Fibroblast of villous mesenchyme (primary cell): Measurements from ENCODE around the gene TCEA3. TPM values are rescaled to one million over a fixed set of nuclear protein-coding genes. Genes with fewer than 3 reads are reported as not detected.

Experiments used
- DNase-seq: peaks from one replicate; pipeline ENCODE4 v3.0.0-alpha.2; 2010; ENCODE audit warnings: low read depth
- H3K4me3 ChIP-seq: 2 replicates; pipeline ENCODE4 v1.5.1; 2011; ENCODE audit warnings: low read depth, mild to moderate bottlenecking, low read length
- total RNA-seq: library from RNA; depleted of rRNA; stranded (reverse); fragments of >200 nt; gene quantifications from 2 replicates; pipeline ENCODE4 v1.2.3, GENCODE V29; 2012
- TF ChIP-seq, protein P1 (sequence below): IDR thresholded peaks from 2 replicates; pipeline ENCODE4 v1.5.1; 2012; ENCODE audit warnings: low read depth, mild to moderate bottlenecking, low read length; ENCODE audit not compliant: insufficient read depth

TCEA3 gene
- total RNA-seq, 1 donor: 8.6 TPM

GRCh38 chr1:23369335-23370013 is 55.1 kb downstream of the TCEA3 start, which contains the start of gene ZNF436:
Gene ZNF436 (minus strand): TSS chr1:23369836. CDS start chr1:23368005, 1,831 bp downstream.
- DNase-seq: peak; percentile 91
- peak within 1 kb of the TSS; percentile 81 for H3K4me3 ChIP-seq
- TF ChIP-seq, protein P1, sequence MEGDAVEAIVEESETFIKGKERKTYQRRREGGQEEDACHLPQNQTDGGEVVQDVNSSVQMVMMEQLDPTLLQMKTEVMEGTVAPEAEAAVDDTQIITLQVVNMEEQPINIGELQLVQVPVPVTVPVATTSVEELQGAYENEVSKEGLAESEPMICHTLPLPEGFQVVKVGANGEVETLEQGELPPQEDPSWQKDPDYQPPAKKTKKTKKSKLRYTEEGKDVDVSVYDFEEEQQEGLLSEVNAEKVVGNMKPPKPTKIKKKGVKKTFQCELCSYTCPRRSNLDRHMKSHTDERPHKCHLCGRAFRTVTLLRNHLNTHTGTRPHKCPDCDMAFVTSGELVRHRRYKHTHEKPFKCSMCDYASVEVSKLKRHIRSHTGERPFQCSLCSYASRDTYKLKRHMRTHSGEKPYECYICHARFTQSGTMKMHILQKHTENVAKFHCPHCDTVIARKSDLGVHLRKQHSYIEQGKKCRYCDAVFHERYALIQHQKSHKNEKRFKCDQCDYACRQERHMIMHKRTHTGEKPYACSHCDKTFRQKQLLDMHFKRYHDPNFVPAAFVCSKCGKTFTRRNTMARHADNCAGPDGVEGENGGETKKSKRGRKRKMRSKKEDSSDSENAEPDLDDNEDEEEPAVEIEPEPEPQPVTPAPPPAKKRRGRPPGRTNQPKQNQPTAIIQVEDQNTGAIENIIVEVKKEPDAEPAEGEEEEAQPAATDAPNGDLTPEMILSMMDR: no peak

GRCh38 chr1:23368562-23369334 is 55.8 kb downstream of the TCEA3 start:
- peak; percentile 91 for DNase-seq
- TF ChIP-seq, protein P1: peak; percentile 25
- peak overlapping the region; percentile 81 for H3K4me3 ChIP-seq

- TF ChIP-seq, protein P1: peak; percentile 8
- peak; percentile 99 for DNase-seq
- H3K4me3 ChIP-seq: peak overlapping the region; percentile 81
Measured at GRCh38 chr1:23367791-23368561, 56.6 kb downstream of the TCEA3 start.

DNA sequence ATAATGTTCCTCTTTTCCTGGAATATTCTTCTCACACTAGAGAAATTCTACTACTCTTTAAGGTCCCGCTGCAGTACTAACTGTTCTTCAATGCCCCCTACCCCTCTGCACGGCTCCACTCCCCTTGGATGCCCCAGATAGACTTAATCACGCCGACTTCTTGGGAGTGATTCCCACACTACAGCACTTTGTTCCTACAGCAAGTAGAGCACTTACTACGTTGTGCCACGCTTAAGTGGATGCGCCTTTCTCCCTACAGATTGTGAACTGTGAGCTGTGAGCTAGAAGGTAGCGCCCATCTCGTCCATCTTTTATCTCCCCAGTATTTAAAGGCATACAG is 57.1 kb downstream of the TCEA3 start:
- no peak for DNase-seq
- peak overlapping the region; percentile 81 for H3K4me3 ChIP-seq

GRCh38 chr1:23366598-23366997 is 58.0 kb downstream of the TCEA3 start:
- no peak for DNase-seq
- TF ChIP-seq, protein P1: no peak
- H3K4me3 ChIP-seq: no peak overlapping the region

More for the DNA sequence above, 57.1 kb downstream of the TCEA3 start:
- TF ChIP-seq, protein P1: no peak

GRCh38 chr1:23366146-23366545 is 58.4 kb downstream of the TCEA3 start:
- TF ChIP-seq, protein P1: no peak
- no peak overlapping the region for H3K4me3 ChIP-seq

More at GRCh38 chr1:23366146-23366545, 58.4 kb downstream of the TCEA3 start:
- no peak for DNase-seq
